Right lobe of liver (tissue), 6 donors: ENCODE results near the gene KRT84. TPM values are rescaled to one million over a fixed set of nuclear protein-coding genes. Genes with fewer than 3 reads are reported as not detected.

Source experiments
- ATAC-seq, 4 donors: fragments of 200-7000 bp; cut with Tn5 transposase; one replicate each; pipeline ENCODE4 v1.9.1; 2020; ENCODE audit warnings: mild to moderate bottlenecking in 4 of 4, moderate library complexity in 4 of 4
- DNase-seq, 3 donors: peaks; one replicate each; pipeline ENCODE4 v3.0.0-alpha.2; 2020
- H3K27ac ChIP-seq, 3 donors: fragments of 200-600 bp; one replicate each; pipeline ENCODE4 v1.8.0; 2022
- H3K27me3 ChIP-seq, 2 donors: fragments of 200-600 bp; one replicate each; pipeline ENCODE4 v1.8.0; 2022
- H3K36me3 ChIP-seq, 4 donors: fragments of 200-600 bp; sonication (generic) in 1 of 4; one replicate each; pipeline versions ENCODE4 v1.5.1 to v1.8.0; 2017 to 2022; ENCODE audit warnings: control low read depth in 1 of 4
- H3K4me1 ChIP-seq, 4 donors: fragments of 200-600 bp; sonication (generic) in 1 of 4; one replicate each; pipeline versions ENCODE4 v1.5.1 to v1.8.0; 2017 to 2022; ENCODE audit warnings: control low read depth in 1 of 4
- H3K4me3 ChIP-seq, 3 donors: fragments of 200-600 bp; one replicate each; pipeline ENCODE4 v1.8.0; 2022
- H3K9me3 ChIP-seq, 4 donors: fragments of 200-600 bp; sonication (generic) in 1 of 4; one replicate each; pipeline versions ENCODE4 v1.5.1 to v1.8.0; 2017 to 2022; ENCODE audit warnings: control low read depth in 1 of 4
- CTCF ChIP-seq, 4 donors: fragments of 200-600 bp in 3 of 4; fragments of 450-650 bp in 1 of 4; IDR thresholded peaks; one replicate each; pipeline versions ENCODE4 v1.5.1 to v1.8.0; 2016 to 2022; ENCODE audit warnings: antibody characterized with exemption in 4 of 4, mild to moderate bottlenecking in 2 of 4
- POLR2A ChIP-seq: fragments of 450-650 bp; IDR thresholded peaks from one replicate; pipeline ENCODE4 v1.6.1; 2017; ENCODE audit warnings: antibody characterized with exemption, mild to moderate bottlenecking
- WGBS: methylation state at CpG from one replicate; pipeline ENCODE4 v1.1.6; 2018; ENCODE audit warnings: low coverage, low lambda C conversion rate; ENCODE audit not compliant: insufficient coverage; ENCODE audit errors: missing lambda C conversion rate; 5-methylcytosine and 5-hydroxymethylcytosine counted together
- intact Hi-C, 2 donors: fragments of 100-400 bp; cut with DNase I; formaldehyde crosslinking; loops; one replicate each; pipeline versions ENCODE4 v1.11.2 to v1.14.1; 2022
- total RNA-seq, 6 experiments: library from RNA; depleted of rRNA in 2 of 6; stranded (reverse); fragments of >200 nt in 2 of 6; fragmentation: NEBNext Ultra II Directional in 3 of 6; extraction: Animal tissue kit (Norgen Biotek cat#: 25700) in 3 of 6; gene quantifications; one replicate each; pipeline versions ENCODE4 v1.1.0 to v1.2.4, GENCODE V29; 2016 to 2023
- donor health status: DM: no; HTN: yes; CAD: no.
- donor health status: DM: no; HTN: no; CAD: no.
- donor health status: DM: no; HTN: no; CAD: no.
- donor health status: DM: no; HTN: yes; CAD: no.
- donor health status: DM: no; HTN: yes; CAD: no.

Gene KRT84
- total RNA-seq, 6 experiments from 2014 or later = not detected

- no peaks in the 10 kb centered on the region for H3K36me3 ChIP-seq
- H3K4me1 ChIP-seq = no peaks in the 10 kb centered on the region
- H3K27me3 ChIP-seq = no peaks in the 10 kb centered on the region
- intact Hi-C loops = loop anchor here (10.0 kb wide), 1 partner anchor 505 kb away; no protein-coding TSS in a partner anchor
- DNase-seq (no peak), ATAC-seq (no peak)
- no peak overlapping the region for H3K4me3 ChIP-seq
- H3K9me3 ChIP-seq = no peaks in the 10 kb centered on the region
- no peak overlapping the region for H3K27ac ChIP-seq
- WGBS = 80% methylated on average over 6 of the region's 6 CpGs
- TF ChIP-seq CTCF (IDR thresholded peaks at IDR 0.05) (no peak), POLR2A (no peak)
Observed at GRCh38 chr12:52369809-52370208, 15.6 kb downstream of the KRT84 start.

GRCh38 chr12:52369211-52369610, 16.2 kb downstream of the KRT84 start:
- DNase-seq (no peak), ATAC-seq (no peak)
- Histone ChIP-seq H3K4me3 (no peak overlapping the region), H3K4me1 (no peaks in the 10 kb centered on the region), H3K36me3 (no peaks in the 10 kb centered on the region), H3K27ac (no peak overlapping the region), H3K9me3 (no peaks in the 10 kb centered on the region), H3K27me3 (no peaks in the 10 kb centered on the region)
- intact Hi-C loops = loop anchor here in 1 of 2 donors (10.0 kb wide), 1 partner anchor 506 kb away; no protein-coding TSS in a partner anchor
- TF ChIP-seq CTCF (IDR thresholded peaks at IDR 0.05) = no peak
- no peak for TF ChIP-seq POLR2A
- 40% methylated on average over 3 of the region's 3 CpGs for WGBS

GRCh38 chr12:52368508-52368907, 16.9 kb downstream of the KRT84 start:
- intact Hi-C loops = loop anchor here in 1 of 2 donors (10.0 kb wide), 1 partner anchor 506 kb away; no protein-coding TSS in a partner anchor
- H3K36me3 ChIP-seq = no peaks in the 10 kb centered on the region
- no peak overlapping the region for H3K4me3 ChIP-seq
- no peaks in the 10 kb centered on the region for H3K27me3 ChIP-seq
- no peaks in the 10 kb centered on the region for H3K9me3 ChIP-seq
- ATAC-seq (no peak), DNase-seq (no peak)
- WGBS = 42% methylated on average over 3 of the region's 3 CpGs
- H3K4me1 ChIP-seq = peaks cover 0 to 2% (median 0%) of the 10 kb centered on the region in 4 donors
- TF ChIP-seq POLR2A = no peak
- no peak for TF ChIP-seq CTCF (IDR thresholded peaks at IDR 0.05)
- H3K27ac ChIP-seq = no peak overlapping the region

GRCh38 chr12:52367876-52368275, 17.6 kb downstream of the KRT84 start:
- intact Hi-C loops = loop anchor here in 1 of 2 donors (10.0 kb wide), 1 partner anchor 507 kb away; no protein-coding TSS in a partner anchor
- TF ChIP-seq POLR2A (no peak), CTCF (IDR thresholded peaks at IDR 0.05) (no peak)
- no CpG with 5 or more reads among the region's 6 CpGs for WGBS

More at GRCh38 chr12:52367876-52368275, 17.6 kb downstream of the KRT84 start:
- Histone ChIP-seq H3K27ac (no peak overlapping the region), H3K9me3 (no peaks in the 10 kb centered on the region), H3K4me1 (peaks cover 0 to 8% (median 0%) of the 10 kb centered on the region in 4 donors), H3K27me3 (no peaks in the 10 kb centered on the region), H3K36me3 (no peaks in the 10 kb centered on the region), H3K4me3 (no peak overlapping the region)
- DNase-seq = no peak
- no peak for ATAC-seq
